Esophagus muscularis mucosa (tissue), 4 donors: ENCODE measurements around the gene BMP4. TPM values are rescaled to one million over a fixed set of nuclear protein-coding genes. Genes with fewer than 3 reads are reported as not detected.

Source experiments
- DNase-seq: peaks from one replicate; pipeline ENCODE4 v3.0.0-alpha.2; 2017; ENCODE audit errors: extremely low spot score
- H3K27ac ChIP-seq, 4 donors: fragments of 200-600 bp; sonication (generic); replicated peaks in 1 of 4; 1 replicate in 3 of 4; 2 replicates in 1 of 4; pipeline ENCODE4 v1.5.1; 2016 to 2019; ENCODE audit warnings: mild to moderate bottlenecking in 1 of 4
- H3K27me3 ChIP-seq, 4 donors: fragments of 200-600 bp; sonication (generic); one replicate each; pipeline versions ENCODE4 v1.5.1 to v1.6.0; 2016 to 2019
- H3K36me3 ChIP-seq, 4 donors: fragments of 200-600 bp; sonication (generic); one replicate each; pipeline ENCODE4 v1.5.1; 2016 to 2019
- H3K4me1 ChIP-seq, 4 donors: fragments of 200-600 bp; sonication (generic); one replicate each; pipeline ENCODE4 v1.5.1; 2016 to 2019
- H3K4me3 ChIP-seq, 4 donors: fragments of 200-600 bp; sonication (generic); 1 replicate in 2 of 4; 2 replicates in 2 of 4; pipeline ENCODE4 v1.5.1; 2016 to 2019; ENCODE audit warnings: mild to moderate bottlenecking in 4 of 4, moderate library complexity in 1 of 4
- H3K9me3 ChIP-seq, 4 donors: fragments of 200-600 bp; sonication (generic); 1 replicate in 3 of 4; 2 replicates in 1 of 4; pipeline ENCODE4 v1.5.1; 2016 to 2019
- CTCF ChIP-seq, 3 experiments: fragments of 200-600 bp in 2 of 3; fragments of 450-650 bp in 1 of 3; sonication (generic) in 2 of 3; IDR thresholded peaks; one replicate each; pipeline ENCODE4 v1.5.1; 2017 to 2019; ENCODE audit warnings: antibody characterized with exemption in 3 of 3, mild to moderate bottlenecking in 2 of 3, moderate library complexity in 1 of 3
- EP300 ChIP-seq: sonication (generic); formaldehyde crosslinking; IDR thresholded peaks from one replicate; pipeline ENCODE4 v1.6.1; 2017; ENCODE audit warnings: antibody characterized with exemption
- POLR2A ChIP-seq: fragments of 450-650 bp; IDR thresholded peaks from one replicate; pipeline ENCODE4 v1.6.1; 2017; ENCODE audit warnings: antibody characterized with exemption, moderate library complexity, mild to moderate bottlenecking, low read depth
- POLR2AphosphoS5 ChIP-seq, 2 donors: sonication (generic); formaldehyde crosslinking; IDR thresholded peaks; one replicate each; pipeline ENCODE4 v1.6.1; 2017; ENCODE audit warnings: antibody characterized with exemption in 2 of 2
- WGBS: methylation state at CpG from one replicate; pipeline ENCODE4 v1.1.5; 2018; 5-methylcytosine and 5-hydroxymethylcytosine counted together
- intact Hi-C: fragments of 100-400 bp; cut with DNase I; formaldehyde crosslinking; loops from one replicate; pipeline ENCODE4 v1.15.1; 2023
- total RNA-seq, 4 donors: library from RNA; depleted of rRNA; stranded (reverse); fragments of >200 nt; gene quantifications; one replicate each; pipeline versions ENCODE4 v1.1.0 to v1.2.1, GENCODE V29; 2016

The BMP4 gene
- total RNA-seq, 4 donors from 2014 or later = 16.0 to 29.9 (median 18.9) TPM

DNA sequence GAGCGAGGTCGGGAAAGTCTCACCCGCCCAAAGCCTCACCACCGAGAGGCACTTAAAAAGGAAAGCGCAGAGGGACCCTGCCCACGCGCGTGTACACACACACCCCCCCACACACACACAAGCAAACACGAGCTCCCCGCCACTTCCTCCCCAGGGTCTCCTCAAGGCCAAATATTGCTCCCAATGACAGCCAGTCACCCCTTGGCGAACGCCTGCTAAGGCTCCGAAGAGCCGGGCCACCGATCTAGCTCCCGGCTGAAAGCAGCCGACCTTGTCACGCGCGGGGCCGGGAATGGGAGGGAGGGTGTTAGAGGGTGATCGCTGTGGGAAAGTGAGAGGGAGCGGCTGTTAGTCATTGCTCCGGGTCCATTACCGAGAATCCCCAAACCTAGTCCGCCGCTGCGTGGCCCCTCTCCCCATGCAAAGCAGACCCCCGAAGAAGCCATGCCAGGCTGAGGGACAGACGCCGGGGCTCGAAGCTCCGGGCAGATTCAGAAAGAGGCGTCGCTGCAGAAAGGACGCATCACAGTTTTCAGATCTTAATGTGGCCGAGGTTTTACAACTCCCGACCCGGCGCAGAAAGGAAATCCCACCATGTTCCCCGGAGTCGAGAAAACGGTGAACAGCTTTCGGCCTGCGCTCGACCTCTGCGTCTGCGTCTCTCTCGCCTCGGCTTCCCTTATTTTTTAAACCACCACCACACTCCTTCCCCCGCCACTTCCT, 2.6 kb downstream of the BMP4 start:
- peak overlapping the region; percentile 59 to 68 (median 66) for H3K4me3 ChIP-seq
- 2% methylated on average over 31 of the region's 51 CpGs for WGBS
- TF ChIP-seq CTCF (IDR thresholded peaks at IDR 0.05) = no peak
- TF ChIP-seq POLR2A = no peak
- no peak for TF ChIP-seq EP300
- TF ChIP-seq POLR2AphosphoS5 (IDR thresholded peaks at IDR 0.05) = no peak
- H3K27me3 ChIP-seq = peaks cover 0 to 83% (median 25%) of the 10 kb centered on the region in 4 donors
- peaks cover 21 to 63% (median 57%) of the 10 kb centered on the region in 4 donors for H3K4me1 ChIP-seq
- DNase-seq = no peak
- intact Hi-C loops = loop anchor here (10.0 kb wide), 2 partner anchors 221 to 419 kb away; no protein-coding TSS in a partner anchor
- H3K36me3 ChIP-seq = peaks cover 0 to 14% (median 3%) of the 10 kb centered on the region in 4 donors
- no peaks in the 10 kb centered on the region for H3K9me3 ChIP-seq
- H3K27ac ChIP-seq = peak overlapping the region; percentile 72 to 83 (median 78)

DNA sequence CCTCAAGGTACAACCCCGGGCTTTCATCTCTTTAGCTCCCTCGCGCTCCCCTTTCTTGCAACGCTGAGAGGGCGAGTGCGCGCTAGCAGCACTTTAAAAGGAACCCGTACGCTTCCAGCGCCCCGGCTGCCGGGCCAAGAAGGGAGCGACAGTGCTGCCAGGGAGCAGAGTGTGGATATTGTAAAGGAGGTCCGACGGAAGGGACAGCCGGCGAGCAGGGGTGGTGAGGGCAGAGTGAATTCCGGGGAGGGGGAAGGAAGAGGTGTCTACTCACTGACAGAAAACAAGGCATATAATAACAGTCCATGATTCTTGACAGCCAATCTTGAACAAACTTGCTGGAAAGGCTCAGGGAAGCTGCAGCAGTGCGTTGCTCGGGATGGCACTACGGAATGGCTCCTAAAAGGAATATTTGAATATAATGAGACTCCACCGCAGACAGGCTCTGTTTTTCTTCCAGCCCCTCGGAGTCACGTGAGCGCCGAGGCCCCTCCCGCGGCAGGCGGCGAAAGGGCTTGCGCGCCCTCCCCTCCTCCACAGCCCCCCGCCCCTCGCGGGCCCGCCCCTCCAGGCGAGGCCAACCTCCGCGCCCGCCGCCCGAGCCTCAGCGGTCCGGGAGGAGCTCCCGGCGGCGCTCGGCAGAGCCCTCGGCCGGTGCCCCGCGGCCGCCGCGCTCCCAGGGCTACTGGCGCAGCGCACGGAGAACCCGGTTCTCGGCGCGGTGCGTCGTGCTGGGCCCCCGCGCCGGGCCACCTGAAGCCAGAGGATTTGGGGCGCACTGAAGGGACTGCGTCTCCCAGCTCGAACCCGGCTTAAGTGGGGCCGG, 3.4 kb downstream of the BMP4 start:
- Histone ChIP-seq H3K36me3 (peaks cover 0 to 14% (median 3%) of the 10 kb centered on the region in 4 donors), H3K4me3 (peak overlapping the region; percentile 59 to 68 (median 66)), H3K27me3 (peaks cover 0 to 90% (median 24%) of the 10 kb centered on the region in 4 donors), H3K27ac (peak overlapping the region; percentile 72 to 83 (median 78)), H3K9me3 (no peaks in the 10 kb centered on the region), H3K4me1 (peaks cover 21 to 63% (median 57%) of the 10 kb centered on the region in 4 donors)
- intact Hi-C loops = loop anchor here (10.0 kb wide), 2 partner anchors 222 to 418 kb away; no protein-coding TSS in a partner anchor
- no peak for TF ChIP-seq CTCF (IDR thresholded peaks at IDR 0.05)
- peak; percentile 74 for TF ChIP-seq POLR2A
- TF ChIP-seq POLR2AphosphoS5 (IDR thresholded peaks at IDR 0.05) = peak; percentile 62 to 80
- TF ChIP-seq EP300 = no peak
- WGBS = 2% methylated on average over 32 of the region's 72 CpGs
- no peak for DNase-seq

DNA sequence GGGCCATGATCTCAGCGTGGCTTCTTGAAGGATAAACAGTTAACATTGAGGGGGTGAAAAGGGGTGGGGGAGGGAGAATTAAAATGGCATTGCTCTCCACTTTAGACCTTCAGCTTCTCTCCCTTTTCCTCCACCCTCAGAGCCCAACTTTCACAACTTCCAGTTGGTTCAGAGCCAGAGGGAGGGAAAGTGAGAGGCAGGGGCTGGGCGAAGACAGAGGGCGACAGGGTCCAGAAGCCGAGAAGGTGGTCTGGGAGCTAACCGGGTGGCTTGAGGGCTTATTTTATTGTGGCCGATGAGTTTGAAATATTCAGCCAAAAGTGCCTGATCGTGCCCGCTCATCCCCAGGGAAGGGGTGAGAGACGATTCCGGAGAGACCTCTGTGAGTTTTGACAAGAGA, 4.1 kb downstream of the BMP4 start:
- intact Hi-C loops = loop anchor here (10.0 kb wide), 2 partner anchors 222 to 418 kb away; no protein-coding TSS in a partner anchor
- peaks cover 21 to 63% (median 57%) of the 10 kb centered on the region in 4 donors for H3K4me1 ChIP-seq
- whole genome bisulfite sequencing = 18% methylated on average over 10 of the region's 10 CpGs

GRCh38 chr14:53951627-53952303, 4.9 kb downstream of the BMP4 start:
- H3K27ac ChIP-seq = no peak overlapping the region
- TF ChIP-seq EP300 (no peak), CTCF (IDR thresholded peaks at IDR 0.05) (no peak), POLR2AphosphoS5 (IDR thresholded peaks at IDR 0.05) (no peak), POLR2A (no peak)
- H3K27me3 ChIP-seq = peaks cover 0 to 90% (median 22%) of the 10 kb centered on the region in 4 donors
- peaks cover 0 to 14% (median 3%) of the 10 kb centered on the region in 4 donors for H3K36me3 ChIP-seq
- no peak for DNase-seq
- WGBS = 34% methylated on average over 26 of the region's 32 CpGs
- peak overlapping the region; percentile 59 to 68 (median 66) for H3K4me3 ChIP-seq
- H3K9me3 ChIP-seq = no peaks in the 10 kb centered on the region
- intact Hi-C loops = loop anchor here (10.0 kb wide), 2 partner anchors 223 to 417 kb away; no protein-coding TSS in a partner anchor
- H3K4me1 ChIP-seq = peaks cover 21 to 64% (median 57%) of the 10 kb centered on the region in 4 donors

More for the DNA sequence above, 4.1 kb downstream of the BMP4 start:
- Histone ChIP-seq H3K27me3 (peaks cover 0 to 90% (median 24%) of the 10 kb centered on the region in 4 donors), H3K9me3 (no peaks in the 10 kb centered on the region), H3K4me3 (peak overlapping the region; percentile 59 to 68 (median 66)), H3K27ac (peak overlapping the region; percentile 15 to 83 (median 78)), H3K36me3 (peaks cover 0 to 14% (median 3%) of the 10 kb centered on the region in 4 donors)
- no peak for TF ChIP-seq EP300
- TF ChIP-seq POLR2AphosphoS5 (IDR thresholded peaks at IDR 0.05) = no peak
- DNase-seq = no peak
